ENCODE results near the gene CLN6.

The CLN6 gene

DNA sequence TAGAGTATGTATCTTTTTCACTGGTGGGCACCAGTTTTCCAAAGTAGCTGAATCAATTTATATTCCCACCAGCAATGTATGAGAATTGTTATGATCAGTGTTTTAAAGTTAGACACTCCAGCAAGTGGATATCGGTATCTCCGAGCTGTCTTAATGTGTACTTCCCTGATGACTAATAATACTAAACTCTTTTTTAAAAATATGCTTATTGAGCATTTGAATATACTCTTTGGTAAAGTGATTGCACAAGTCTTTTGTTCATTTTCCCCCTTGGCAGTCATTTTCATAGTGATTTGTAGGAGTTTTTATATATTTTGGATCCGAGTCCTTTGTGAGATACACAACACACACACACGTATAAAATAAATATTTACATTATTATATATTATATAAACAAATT, 35.6 kb upstream of the CLN6 start:
- TF ChIP-seq, protein P1, sequence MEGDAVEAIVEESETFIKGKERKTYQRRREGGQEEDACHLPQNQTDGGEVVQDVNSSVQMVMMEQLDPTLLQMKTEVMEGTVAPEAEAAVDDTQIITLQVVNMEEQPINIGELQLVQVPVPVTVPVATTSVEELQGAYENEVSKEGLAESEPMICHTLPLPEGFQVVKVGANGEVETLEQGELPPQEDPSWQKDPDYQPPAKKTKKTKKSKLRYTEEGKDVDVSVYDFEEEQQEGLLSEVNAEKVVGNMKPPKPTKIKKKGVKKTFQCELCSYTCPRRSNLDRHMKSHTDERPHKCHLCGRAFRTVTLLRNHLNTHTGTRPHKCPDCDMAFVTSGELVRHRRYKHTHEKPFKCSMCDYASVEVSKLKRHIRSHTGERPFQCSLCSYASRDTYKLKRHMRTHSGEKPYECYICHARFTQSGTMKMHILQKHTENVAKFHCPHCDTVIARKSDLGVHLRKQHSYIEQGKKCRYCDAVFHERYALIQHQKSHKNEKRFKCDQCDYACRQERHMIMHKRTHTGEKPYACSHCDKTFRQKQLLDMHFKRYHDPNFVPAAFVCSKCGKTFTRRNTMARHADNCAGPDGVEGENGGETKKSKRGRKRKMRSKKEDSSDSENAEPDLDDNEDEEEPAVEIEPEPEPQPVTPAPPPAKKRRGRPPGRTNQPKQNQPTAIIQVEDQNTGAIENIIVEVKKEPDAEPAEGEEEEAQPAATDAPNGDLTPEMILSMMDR (IDR thresholded peaks at IDR 0.05; ENCODE audit: low read depth, low read length), result no peak
- H3K4me3 ChIP-seq (ENCODE audit: low read depth, low read length), result no peak overlapping the region

DNA sequence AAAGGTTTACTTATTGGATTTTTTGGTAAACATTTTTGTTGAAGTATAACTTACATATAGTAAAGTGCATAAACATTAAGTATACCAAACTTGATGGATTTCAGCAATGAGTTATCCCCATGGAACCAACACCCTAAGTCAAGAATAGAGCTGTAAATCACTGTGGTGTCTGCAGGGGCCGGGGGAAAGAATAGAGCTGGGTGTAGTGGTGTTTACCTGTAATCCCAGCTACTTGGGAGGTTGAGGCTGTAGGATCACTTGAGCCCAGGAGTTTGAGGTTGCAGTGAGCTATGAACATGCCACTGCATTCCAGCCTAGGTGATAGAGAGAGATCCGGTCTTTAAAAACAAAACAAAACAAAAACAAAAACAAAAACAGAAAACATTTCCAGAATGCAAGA, 34.8 kb upstream of the CLN6 start:
- TF ChIP-seq, protein P1 (IDR thresholded peaks at IDR 0.05; ENCODE audit: low read depth, low read length), result no peak
- H3K4me3 ChIP-seq (ENCODE audit: low read depth, low read length), result no peak overlapping the region

DNA sequence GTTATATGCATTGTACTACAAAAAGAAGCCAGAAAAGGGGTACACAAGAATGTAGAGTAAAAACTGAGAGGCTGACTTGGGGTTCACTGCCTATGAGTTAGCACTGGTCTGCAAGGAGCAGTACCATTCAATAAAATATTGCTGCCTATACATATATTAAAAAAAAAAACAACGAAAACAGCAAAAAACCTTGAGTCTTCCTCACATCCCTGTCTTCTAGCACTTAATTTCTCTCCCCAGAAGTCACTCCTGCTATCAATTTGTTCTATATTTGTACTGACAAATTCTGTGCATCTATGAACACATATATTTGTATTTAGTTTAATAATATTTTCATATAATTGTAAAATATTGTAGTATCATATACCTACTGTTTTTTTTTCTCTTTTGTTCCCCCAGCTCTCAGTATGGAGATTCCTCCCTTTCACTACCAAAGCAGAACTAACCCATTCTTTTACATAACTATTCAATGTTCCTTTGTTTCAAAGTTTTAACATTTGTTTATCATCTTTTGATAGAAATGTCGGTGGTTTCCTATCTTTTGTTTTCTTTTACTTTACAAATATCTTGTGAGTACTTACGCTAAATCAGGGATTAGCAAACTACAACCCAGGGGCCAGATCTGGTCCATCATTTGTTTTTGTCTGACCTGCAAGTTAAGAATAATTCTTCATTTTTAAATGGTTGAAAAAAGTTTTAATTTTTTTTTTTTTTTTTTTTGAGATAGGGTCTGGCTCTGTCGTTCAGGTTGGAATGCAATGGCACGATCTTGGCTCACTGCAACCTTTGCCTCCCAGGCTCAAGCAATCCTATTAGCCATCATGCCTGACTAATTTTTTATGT, 33.2 kb upstream of the CLN6 start:
- TF ChIP-seq, protein P1 (IDR thresholded peaks at IDR 0.05; ENCODE audit: low read depth, low read length), result no peak
- H3K4me3 ChIP-seq (ENCODE audit: low read depth, low read length), result no peak overlapping the region

DNA sequence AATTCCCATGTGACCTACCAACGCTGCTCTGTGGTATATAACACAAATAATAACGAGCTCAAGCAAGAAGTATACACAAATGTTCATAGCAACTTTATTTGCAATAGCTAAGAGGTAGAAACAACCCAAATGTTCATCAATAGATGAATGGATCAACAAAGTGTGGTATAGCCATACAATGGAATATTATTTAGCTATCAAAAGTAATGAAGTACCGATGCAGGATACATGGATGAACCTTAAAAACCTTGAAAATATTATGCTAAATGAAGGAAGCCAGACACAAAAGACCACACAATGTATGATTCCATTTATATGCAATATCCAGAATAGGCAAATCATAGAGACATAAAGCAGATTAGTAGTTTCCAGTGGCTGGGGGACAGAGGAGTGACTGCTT, 32.5 kb upstream of the CLN6 start:
- TF ChIP-seq, protein P1 (IDR thresholded peaks at IDR 0.05; ENCODE audit: low read depth, low read length), result no peak
- H3K4me3 ChIP-seq (ENCODE audit: low read depth, low read length), result no peak overlapping the region

DNA sequence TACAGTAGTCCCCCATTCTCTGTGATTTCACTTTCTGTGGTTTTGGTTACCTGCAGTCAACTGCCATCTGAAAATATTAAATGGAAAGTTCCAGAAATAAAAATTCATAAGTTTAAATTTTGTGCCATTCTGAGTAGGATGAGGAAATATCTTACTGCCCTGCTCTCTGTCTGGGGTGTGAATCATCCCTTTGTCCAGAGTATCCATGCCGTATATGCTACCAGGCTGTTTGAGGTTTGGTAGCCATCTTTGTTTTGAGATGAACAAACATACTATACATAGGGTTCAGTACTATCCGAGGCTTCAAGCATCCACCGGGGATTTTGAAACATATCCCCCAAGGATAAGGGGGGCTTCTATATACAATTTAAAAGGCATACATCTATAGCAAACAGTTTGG, 31.7 kb upstream of the CLN6 start:
- TF ChIP-seq, protein P1 (IDR thresholded peaks at IDR 0.05; ENCODE audit: low read depth, low read length), result no peak
- no peak overlapping the region for H3K4me3 ChIP-seq (ENCODE audit: low read depth, low read length)

DNA sequence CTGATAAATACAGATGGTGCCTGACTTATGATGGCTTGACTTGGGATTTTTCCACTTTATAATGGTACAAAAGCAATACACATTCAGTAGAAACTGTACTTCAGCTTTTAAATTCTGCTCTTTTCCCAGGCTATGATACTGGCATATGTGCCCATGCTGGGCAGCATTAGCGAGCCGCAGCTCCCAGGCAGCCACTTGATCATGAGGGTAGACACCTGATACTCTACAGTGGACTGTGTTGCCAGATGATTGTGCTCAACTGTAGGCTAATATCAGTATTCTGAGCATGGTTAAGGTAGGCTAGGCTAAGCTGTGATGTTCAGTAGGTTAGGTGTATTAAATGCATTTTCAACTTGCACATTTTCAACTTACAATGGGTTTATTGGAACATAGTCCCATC, 30.4 kb upstream of the CLN6 start:
- no peak overlapping the region for H3K4me3 ChIP-seq (ENCODE audit: low read depth, low read length)
- TF ChIP-seq, protein P1 (IDR thresholded peaks at IDR 0.05; ENCODE audit: low read depth, low read length), result no peak

DNA sequence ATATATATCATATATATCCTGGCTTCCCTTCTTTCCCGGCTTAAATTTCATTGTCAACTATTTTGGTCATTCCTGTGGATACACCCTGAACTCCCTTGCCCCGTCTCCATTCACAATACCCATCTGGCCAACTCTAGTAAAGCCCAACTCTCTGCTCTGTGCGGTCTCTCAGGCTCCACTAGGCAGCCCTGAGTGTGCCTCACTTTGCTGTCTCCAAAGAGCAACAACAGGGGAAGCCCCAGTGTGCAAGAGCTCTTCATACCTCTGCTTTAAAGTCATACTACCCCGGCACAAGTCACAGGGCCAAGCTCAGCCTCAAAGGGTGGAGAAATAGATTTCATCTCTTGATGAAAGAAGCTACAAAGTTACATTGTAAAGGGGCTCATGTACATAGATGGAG, 29.2 kb upstream of the CLN6 start:
- TF ChIP-seq, protein P1 (IDR thresholded peaks at IDR 0.05; ENCODE audit: low read depth, low read length), result no peak
- no peak overlapping the region for H3K4me3 ChIP-seq (ENCODE audit: low read depth, low read length)

Data from WI38 (cell line).